K562 (cell line): ENCODE results near the gene GFI1B. TPM values are rescaled to one million over a fixed set of nuclear protein-coding genes. Genes with fewer than 3 reads are reported as not detected.
A peak's percentile ranks its signal among the peaks of the same experiment; 100 is the strongest.

Experiments
- EGR1 ChIP-seq: fragments of 450-650 bp; conservative IDR thresholded peaks from 2 replicates; pipeline ENCODE4 v1.6.1; 2017; ENCODE audit warnings: mild to moderate bottlenecking
- FOXP1 ChIP-seq: sonication (generic); formaldehyde crosslinking; IDR thresholded peaks from 2 replicates; pipeline ENCODE4 v1.8.0; 2022; ENCODE audit warnings: mild to moderate bottlenecking, missing genetic modification reagents
- MCM3 ChIP-seq: fragments of 450-650 bp; IDR thresholded peaks from 2 replicates; pipeline ENCODE4 v1.6.1; 2016
- MYBL2 ChIP-seq, 2 experiments: fragments of 450-650 bp in 1 of 2; sonication (generic) in 1 of 2; formaldehyde crosslinking in 1 of 2; IDR thresholded peaks; 2 replicates each; pipeline versions ENCODE4 v1.6.1 to v1.8.1; 2017 to 2022; ENCODE audit warnings: borderline replicate concordance in 1 of 2, inconsistent platforms in 1 of 2, low read depth in 1 of 2, mild to moderate bottlenecking in 1 of 2, missing genetic modification reagents in 1 of 2, moderate library complexity in 1 of 2
- NFATC3 ChIP-seq: fragments of 450-650 bp; IDR thresholded peaks from 2 replicates; pipeline ENCODE4 v1.6.1; 2017; ENCODE audit warnings: mild to moderate bottlenecking
- POLR3G ChIP-seq: IDR thresholded peaks from 2 replicates; pipeline ENCODE4 v1.6.1; 2011; ENCODE audit not compliant: insufficient read length, insufficient replicate concordance; ENCODE audit errors: extremely low read depth
- PRMT5 ChIP-seq: sonication (generic); formaldehyde crosslinking; IDR thresholded peaks from 2 replicates; pipeline ENCODE4 v1.5.0; 2020; ENCODE audit warnings: missing genetic modification reagents
- SIRT6 ChIP-seq: IDR thresholded peaks from one replicate; pipeline ENCODE4 v1.6.1; 2012; ENCODE audit warnings: low read depth, mild to moderate bottlenecking, control low read depth, inconsistent platforms, low read length, moderate library complexity
- SP2 ChIP-seq: IDR thresholded peaks from 2 replicates; pipeline ENCODE4 v1.6.1; 2011; ENCODE audit warnings: mild to moderate bottlenecking, low read depth, low read length, moderate library complexity; ENCODE audit not compliant: poor library complexity, severe bottlenecking; ENCODE audit errors: extremely low read depth
- STAT5A ChIP-seq: IDR thresholded peaks from 2 replicates; pipeline ENCODE4 v1.6.1; 2012; ENCODE audit warnings: low read length, inconsistent platforms, borderline replicate concordance
- TAF15 ChIP-seq: fragments of 200-400 bp; formaldehyde crosslinking; IDR thresholded peaks from 2 replicates; pipeline ENCODE4 v1.6.1; 2017; ENCODE audit warnings: mild to moderate bottlenecking, low read depth, low read length, moderate library complexity
- TAF9B ChIP-seq: fragments of 450-650 bp; IDR thresholded peaks from 2 replicates; pipeline ENCODE4 v1.6.1; 2018; ENCODE audit warnings: mild to moderate bottlenecking; ENCODE audit not compliant: partially characterized antibody
- ZNF12 ChIP-seq: sonication (generic); formaldehyde crosslinking; IDR thresholded peaks from 2 replicates; pipeline ENCODE4 v1.4.0; 2020; ENCODE audit warnings: mild to moderate bottlenecking, missing genetic modification reagents
- ZNF197 ChIP-seq: fragments of 200-800 bp; sonication (Bioruptor generic); IDR thresholded peaks from 2 replicates; pipeline ENCODE4 v1.6.1; 2016; ENCODE audit warnings: low read depth, missing genetic modification characterization, missing compliant biosample characterization
- ZNF232 ChIP-seq: sonication (generic); formaldehyde crosslinking; IDR thresholded peaks from 2 replicates; pipeline ENCODE4 v1.8.0; 2022; ENCODE audit warnings: mild to moderate bottlenecking, missing genetic modification reagents
- ZNF239 ChIP-seq: fragments of 250-450 bp; sonication (Bioruptor Pico); IDR thresholded peaks from 2 replicates; pipeline ENCODE4 v1.4.0; 2020; ENCODE audit warnings: mild to moderate bottlenecking
- ZNF75A ChIP-seq: fragments of 450-650 bp; formaldehyde crosslinking; IDR thresholded peaks from 2 replicates; pipeline ENCODE4 v1.4.0; 2020; ENCODE audit warnings: mild to moderate bottlenecking
- ZNF766 ChIP-seq: fragments of 200-800 bp; sonication (Bioruptor generic); conservative IDR thresholded peaks from 2 replicates; pipeline ENCODE4 v1.6.1; 2016; ENCODE audit warnings: missing genetic modification characterization, missing compliant biosample characterization
- polyA plus RNA-seq, 8 experiments: library from polyadenylated mRNA; depleted of rRNA in 4 of 8; stranded (reverse) in 5 of 8; unstranded in 3 of 8; fragments of >200 nt; fragmentation: Nextera tagmentation in 2 of 8; fragmentation: Illumina TruSeq in 1 of 8; extraction: Ambion mirVana in 2 of 8; extraction: Trizol in 1 of 8; gene quantifications; 2 replicates each; pipeline versions ENCODE4 v1.2.1 to v1.2.3, GENCODE V29; 2011 to 2014; ENCODE audit warnings: inconsistent platforms in 1 of 8, missing spikeins in 1 of 8
- total RNA-seq, 7 experiments: library from RNA; depleted of rRNA in 6 of 7; stranded (reverse); fragments of >200 nt in 6 of 7; fragmentation: Illumina TruSeq in 2 of 7; extraction: Trizol in 2 of 7; gene quantifications; 2 replicates each; pipeline versions ENCODE4 v1.2.1 to v1.2.3, GENCODE V29; 2011 to 2021; ENCODE audit warnings: low replicate concordance in 1 of 7
- TF ChIP-seq, protein P1 (sequence below): fragments of 250-450 bp; sonication (Bioruptor Pico); IDR thresholded peaks from 2 replicates; pipeline ENCODE4 v1.4.0; 2020; ENCODE audit warnings: borderline replicate concordance
- TF ChIP-seq, protein P2 (sequence below): conservative IDR thresholded peaks from 2 replicates; pipeline ENCODE4 v1.6.1; 2011; ENCODE audit warnings: low read depth, mild to moderate bottlenecking, low read length; ENCODE audit not compliant: control insufficient read depth
- TF ChIP-seq, protein P3 (sequence below): fragments of 450-650 bp; IDR thresholded peaks from 2 replicates; pipeline ENCODE4 v1.6.1; 2017; ENCODE audit warnings: antibody characterized with exemption
- TF ChIP-seq, protein P4 (sequence below): fragments of 250-450 bp; sonication (Bioruptor Pico); IDR thresholded peaks from 2 replicates; pipeline ENCODE4 v1.8.0; 2021; ENCODE audit warnings: moderate library complexity, mild to moderate bottlenecking, inconsistent platforms

GFI1B gene
- total and polyA plus RNA-seq, 9 of the 15 experiments (the other 6 are each of a cell fraction or from before 2014, with no cell fraction given), result 8.0 to 75.7 (median 34.5) TPM

DNA sequence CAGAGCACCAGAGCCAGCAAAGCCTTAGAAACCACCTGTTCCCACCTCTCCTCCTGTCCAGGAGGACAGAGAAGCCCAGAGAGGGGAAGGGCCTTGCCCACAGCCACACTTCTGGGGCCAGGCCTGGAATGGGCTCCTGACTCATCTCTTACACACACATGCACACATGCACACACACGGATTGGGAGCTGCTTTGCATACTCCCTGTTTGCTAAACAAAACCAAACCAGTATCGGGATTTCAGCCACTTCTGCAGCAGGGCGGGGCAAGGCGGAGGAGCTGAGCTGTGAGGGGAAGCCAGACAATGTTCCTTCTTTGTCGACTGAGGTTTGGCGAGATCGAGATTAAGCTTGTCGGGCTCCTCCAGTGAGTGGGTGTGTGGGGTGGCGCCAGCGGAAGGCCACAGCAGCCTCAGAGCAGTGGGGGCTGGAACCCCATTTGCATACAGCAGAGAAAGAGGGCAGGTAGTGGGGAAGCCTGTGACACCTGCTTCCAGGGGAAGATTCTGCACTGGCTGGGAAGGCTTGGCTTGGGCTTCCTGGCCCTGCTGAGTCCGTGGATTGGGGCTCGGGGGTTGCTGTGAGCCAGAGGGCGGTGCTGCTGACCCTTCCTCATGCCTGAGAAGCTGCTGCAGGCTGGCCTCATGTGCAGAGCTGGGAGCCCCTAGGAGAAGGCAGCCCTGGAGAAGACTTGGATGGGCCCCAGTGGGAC, 16.1 kb downstream of the GFI1B start (continued):
- TF ChIP-seq MCM3 (no peak), POLR3G (no peak), ZNF197 (CRISPR knock-in tag) (no peak), ZNF232 (CRISPR knock-in tag) (no peak), TAF9B (no peak), ZNF12 (CRISPR knock-in tag) (no peak), FOXP1 (CRISPR knock-in tag) (no peak), EGR1 (peak; percentile 96), TAF15 (no peak), SP2 (no peak), SIRT6 (no peak), ZNF75A (no peak), NFATC3 (no peak), PRMT5 (CRISPR knock-in tag) (no peak), MYBL2 (IDR thresholded peaks at IDR 0.05; ENCODE audit: low read depth) (no peak), MYBL2 (CRISPR knock-in tag; IDR thresholded peaks at IDR 0.05; ENCODE audit: borderline replicate concordance) (no peak), STAT5A (peak; percentile 29; the same call in 1 of the 2 replicates), ZNF766 (CRISPR knock-in tag) (no peak), ZNF239 (CRISPR knock-in tag) (no peak)
- TF ChIP-seq, protein P1, sequence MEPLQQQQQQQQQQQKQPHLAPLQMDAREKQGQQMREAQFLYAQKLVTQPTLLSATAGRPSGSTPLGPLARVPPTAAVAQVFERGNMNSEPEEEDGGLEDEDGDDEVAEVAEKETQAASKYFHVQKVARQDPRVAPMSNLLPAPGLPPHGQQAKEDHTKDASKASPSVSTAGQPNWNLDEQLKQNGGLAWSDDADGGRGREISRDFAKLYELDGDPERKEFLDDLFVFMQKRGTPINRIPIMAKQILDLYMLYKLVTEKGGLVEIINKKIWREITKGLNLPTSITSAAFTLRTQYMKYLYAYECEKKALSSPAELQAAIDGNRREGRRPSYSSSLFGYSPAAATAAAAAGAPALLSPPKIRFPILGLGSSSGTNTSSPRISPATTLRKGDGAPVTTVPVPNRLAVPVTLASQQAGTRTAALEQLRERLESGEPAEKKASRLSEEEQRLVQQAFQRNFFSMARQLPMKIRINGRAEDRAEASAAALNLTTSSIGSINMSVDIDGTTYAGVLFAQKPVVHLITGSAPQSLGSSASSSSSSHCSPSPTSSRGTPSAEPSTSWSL, result no peak
- TF ChIP-seq, protein P2, sequence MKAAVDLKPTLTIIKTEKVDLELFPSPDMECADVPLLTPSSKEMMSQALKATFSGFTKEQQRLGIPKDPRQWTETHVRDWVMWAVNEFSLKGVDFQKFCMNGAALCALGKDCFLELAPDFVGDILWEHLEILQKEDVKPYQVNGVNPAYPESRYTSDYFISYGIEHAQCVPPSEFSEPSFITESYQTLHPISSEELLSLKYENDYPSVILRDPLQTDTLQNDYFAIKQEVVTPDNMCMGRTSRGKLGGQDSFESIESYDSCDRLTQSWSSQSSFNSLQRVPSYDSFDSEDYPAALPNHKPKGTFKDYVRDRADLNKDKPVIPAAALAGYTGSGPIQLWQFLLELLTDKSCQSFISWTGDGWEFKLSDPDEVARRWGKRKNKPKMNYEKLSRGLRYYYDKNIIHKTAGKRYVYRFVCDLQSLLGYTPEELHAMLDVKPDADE, result no peak
- TF ChIP-seq, protein P3, sequence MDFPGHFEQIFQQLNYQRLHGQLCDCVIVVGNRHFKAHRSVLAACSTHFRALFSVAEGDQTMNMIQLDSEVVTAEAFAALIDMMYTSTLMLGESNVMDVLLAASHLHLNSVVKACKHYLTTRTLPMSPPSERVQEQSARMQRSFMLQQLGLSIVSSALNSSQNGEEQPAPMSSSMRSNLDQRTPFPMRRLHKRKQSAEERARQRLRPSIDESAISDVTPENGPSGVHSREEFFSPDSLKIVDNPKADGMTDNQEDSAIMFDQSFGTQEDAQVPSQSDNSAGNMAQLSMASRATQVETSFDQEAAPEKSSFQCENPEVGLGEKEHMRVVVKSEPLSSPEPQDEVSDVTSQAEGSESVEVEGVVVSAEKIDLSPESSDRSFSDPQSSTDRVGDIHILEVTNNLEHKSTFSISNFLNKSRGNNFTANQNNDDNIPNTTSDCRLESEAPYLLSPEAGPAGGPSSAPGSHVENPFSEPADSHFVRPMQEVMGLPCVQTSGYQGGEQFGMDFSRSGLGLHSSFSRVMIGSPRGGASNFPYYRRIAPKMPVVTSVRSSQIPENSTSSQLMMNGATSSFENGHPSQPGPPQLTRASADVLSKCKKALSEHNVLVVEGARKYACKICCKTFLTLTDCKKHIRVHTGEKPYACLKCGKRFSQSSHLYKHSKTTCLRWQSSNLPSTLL, result no peak
- TF ChIP-seq, protein P4, sequence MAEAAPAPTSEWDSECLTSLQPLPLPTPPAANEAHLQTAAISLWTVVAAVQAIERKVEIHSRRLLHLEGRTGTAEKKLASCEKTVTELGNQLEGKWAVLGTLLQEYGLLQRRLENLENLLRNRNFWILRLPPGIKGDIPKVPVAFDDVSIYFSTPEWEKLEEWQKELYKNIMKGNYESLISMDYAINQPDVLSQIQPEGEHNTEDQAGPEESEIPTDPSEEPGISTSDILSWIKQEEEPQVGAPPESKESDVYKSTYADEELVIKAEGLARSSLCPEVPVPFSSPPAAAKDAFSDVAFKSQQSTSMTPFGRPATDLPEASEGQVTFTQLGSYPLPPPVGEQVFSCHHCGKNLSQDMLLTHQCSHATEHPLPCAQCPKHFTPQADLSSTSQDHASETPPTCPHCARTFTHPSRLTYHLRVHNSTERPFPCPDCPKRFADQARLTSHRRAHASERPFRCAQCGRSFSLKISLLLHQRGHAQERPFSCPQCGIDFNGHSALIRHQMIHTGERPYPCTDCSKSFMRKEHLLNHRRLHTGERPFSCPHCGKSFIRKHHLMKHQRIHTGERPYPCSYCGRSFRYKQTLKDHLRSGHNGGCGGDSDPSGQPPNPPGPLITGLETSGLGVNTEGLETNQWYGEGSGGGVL (CRISPR knock-in tag), result no peak
